ENCODE measurements around the gene ADAM8. TPM values are rescaled to one million over a fixed set of nuclear protein-coding genes. Genes with fewer than 3 reads are reported as not detected.

The ADAM8 gene
- total RNA-seq, 1 donor from 2014 or later: 1.6 TPM

DNA sequence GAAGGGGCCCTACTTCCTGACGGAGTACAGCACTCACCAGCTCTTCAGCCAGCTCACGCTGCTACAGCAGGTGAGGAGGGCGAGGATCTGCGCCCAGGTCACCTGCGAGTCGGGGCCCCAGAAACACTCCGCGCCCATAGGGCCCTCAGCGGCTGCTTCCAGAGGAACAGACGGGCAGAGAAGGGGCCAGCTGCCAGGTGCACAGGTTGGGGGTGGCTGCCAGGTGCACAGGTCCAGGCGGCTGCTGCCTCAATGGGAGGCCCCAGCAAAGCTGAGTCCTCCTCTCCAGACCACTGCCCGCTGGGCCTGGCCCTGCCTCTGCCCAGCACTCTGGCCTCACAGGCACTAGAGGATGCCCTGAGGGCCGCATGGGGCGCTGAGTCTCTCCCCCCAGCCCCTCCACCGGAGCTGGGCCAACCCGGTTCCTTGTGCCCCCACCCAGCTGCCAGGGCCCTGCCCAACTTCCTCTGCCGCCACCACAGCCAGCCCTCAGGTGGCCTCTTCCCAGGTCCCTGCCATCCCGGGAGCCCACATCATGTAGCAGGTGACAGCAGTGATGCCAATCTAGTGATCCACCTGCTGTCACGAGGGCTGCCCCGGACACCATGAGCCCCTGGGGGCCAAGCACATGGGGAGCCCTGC, 63.7 kb downstream of the ADAM8 start:
- DNase-seq (ENCODE audit: low read depth): no peak

Other genes starting within 250 kb of the ADAM8 start
- gene ADGRA1, start 188.9 kb downstream of the ADAM8 start, total RNA-seq: not detected in 2 replicates
- 0.25 TPM in 1 of 2 replicates, not detected in the other for gene KNDC1, start 116.6 kb downstream of the ADAM8 start, total RNA-seq
- not detected in 2 replicates for gene UTF1, start 46.7 kb downstream of the ADAM8 start, total RNA-seq
- not detected in 2 replicates for gene VENTX, start 39.0 kb downstream of the ADAM8 start, total RNA-seq
- gene TUBGCP2, start 32.0 kb upstream of the ADAM8 start, total RNA-seq: 76.0 and 77.1 TPM in 2 replicates
- gene ZNF511, start 32.0 kb upstream of the ADAM8 start, total RNA-seq: 14.6 and 38.6 TPM in 2 replicates
- not detected in 2 replicates for gene CALY, start 60.0 kb upstream of the ADAM8 start, total RNA-seq
- not detected in 2 replicates for gene PRAP1, start 70.5 kb upstream of the ADAM8 start, total RNA-seq
- gene FUOM, start 81.2 kb upstream of the ADAM8 start, total RNA-seq: 6.3 and 56.8 TPM in 2 replicates
- 110 and 133 TPM in 2 replicates for gene ECHS1, start 96.5 kb upstream of the ADAM8 start, total RNA-seq
- 7.8 and 17.7 TPM in 2 replicates for gene PAOX, start 102.4 kb upstream of the ADAM8 start, total RNA-seq
- 35.8 and 46.6 TPM in 2 replicates for gene MTG1, start 117.3 kb upstream of the ADAM8 start, total RNA-seq
- 0.17 and 0.35 TPM in 2 replicates for gene SPRN, start 147.8 kb upstream of the ADAM8 start, total RNA-seq
- 0.35 and 1.4 TPM in 2 replicates for gene SCART1, start 177.1 kb upstream of the ADAM8 start, total RNA-seq

Data from renal cortical epithelial cell (primary cell).